AML-193 (cell line): ENCODE results near the gene RAPGEF4.

Experiments
- DNase-seq, 2 experiments: peaks; one replicate each; lab custom pipeline; 2025; lab: John Stamatoyannopoulos, UW

Gene RAPGEF4

GRCh38 chr2:172997031-172997430 lies 261.4 kb downstream of the RAPGEF4 start:
- no peak for DNase-seq

GRCh38 chr2:172998547-172999272 lies 263.1 kb downstream of the RAPGEF4 start:
- DNase-seq: no peak

GRCh38 chr2:172999641-173000386 lies 264.2 kb downstream of the RAPGEF4 start:
- DNase-seq: no peak

- no peak for DNase-seq
These were observed 266.3 kb downstream of the RAPGEF4 start for GRCh38 chr2:173001664-173002604.

GRCh38 chr2:173002751-173003541 lies 267.3 kb downstream of the RAPGEF4 start:
- DNase-seq: no peak

- DNase-seq: no peak
These were observed 273.1 kb downstream of the RAPGEF4 start for GRCh38 chr2:173008786-173009185.

GRCh38 chr2:173010233-173010632 lies 274.6 kb downstream of the RAPGEF4 start:
- no peak for DNase-seq

- DNase-seq: no peak
These were observed 280.8 kb downstream of the RAPGEF4 start for GRCh38 chr2:173016451-173016850.

GRCh38 chr2:173017646-173018420 lies 282.2 kb downstream of the RAPGEF4 start:
- DNase-seq: no peak

GRCh38 chr2:173019755-173020154 lies 284.1 kb downstream of the RAPGEF4 start:
- DNase-seq: no peak

- no peak for DNase-seq
These were observed 286.3 kb downstream of the RAPGEF4 start for GRCh38 chr2:173021939-173022371.

GRCh38 chr2:173023718-173024117 lies 288.1 kb downstream of the RAPGEF4 start:
- DNase-seq: no peak

GRCh38 chr2:173026479-173026878 lies 290.8 kb downstream of the RAPGEF4 start:
- DNase-seq: no peak

- DNase-seq: peak; percentile 69 to 71
These were observed 291.8 kb downstream of the RAPGEF4 start for GRCh38 chr2:173027181-173028128.

- DNase-seq: no peak
These were observed 292.5 kb downstream of the RAPGEF4 start for GRCh38 chr2:173028141-173028540.

- DNase-seq: no peak
These were observed 293.0 kb downstream of the RAPGEF4 start for GRCh38 chr2:173028671-173029070.

GRCh38 chr2:173030561-173031490 lies 295.2 kb downstream of the RAPGEF4 start:
- DNase-seq: no peak

- no peak for DNase-seq
These were observed 296.4 kb downstream of the RAPGEF4 start for GRCh38 chr2:173032032-173032431.
